HG02973 (cell line): Measurements from ENCODE around the gene ABHD16B.
A peak's percentile ranks its signal among the peaks of the same experiment; 100 is the strongest.
"Not testable (repeated sequence)": the region's sequence is repeated elsewhere in the genome, so short reads cannot be mapped to it uniquely, and the experiment has no call there.

ENCODE experiments used
- ATAC-seq: cut with Tn5 transposase; IDR thresholded peaks from one replicate; pipeline ENCODE4 v1.9.1; 2021; ENCODE audit warnings: moderate library complexity; ENCODE audit not compliant: unreplicated experiment

Gene ABHD16B

GRCh38 chr20:63833776-63834490, 27.4 kb upstream of the ABHD16B start:
- no peak for ATAC-seq

DNA sequence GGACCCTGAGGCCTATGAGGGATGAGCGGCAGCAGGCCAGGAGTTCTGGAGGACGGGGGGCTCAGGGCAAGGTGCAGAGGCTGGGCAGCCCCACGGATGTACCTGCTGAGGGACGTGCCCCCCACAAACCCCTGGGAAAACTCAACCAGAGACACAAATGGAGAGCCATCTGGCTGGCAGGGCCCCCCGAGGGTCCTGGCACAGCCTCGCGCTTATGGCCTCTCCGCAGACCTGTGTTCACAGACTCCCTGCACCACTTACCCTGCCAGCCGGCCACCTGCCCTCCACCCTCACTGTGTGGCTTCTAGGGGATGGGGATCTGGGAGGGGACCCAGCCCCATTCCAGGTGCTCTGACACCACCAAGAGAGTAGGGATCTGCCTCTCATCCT, 26.8 kb upstream of the ABHD16B start:
- ATAC-seq = no peak

DNA sequence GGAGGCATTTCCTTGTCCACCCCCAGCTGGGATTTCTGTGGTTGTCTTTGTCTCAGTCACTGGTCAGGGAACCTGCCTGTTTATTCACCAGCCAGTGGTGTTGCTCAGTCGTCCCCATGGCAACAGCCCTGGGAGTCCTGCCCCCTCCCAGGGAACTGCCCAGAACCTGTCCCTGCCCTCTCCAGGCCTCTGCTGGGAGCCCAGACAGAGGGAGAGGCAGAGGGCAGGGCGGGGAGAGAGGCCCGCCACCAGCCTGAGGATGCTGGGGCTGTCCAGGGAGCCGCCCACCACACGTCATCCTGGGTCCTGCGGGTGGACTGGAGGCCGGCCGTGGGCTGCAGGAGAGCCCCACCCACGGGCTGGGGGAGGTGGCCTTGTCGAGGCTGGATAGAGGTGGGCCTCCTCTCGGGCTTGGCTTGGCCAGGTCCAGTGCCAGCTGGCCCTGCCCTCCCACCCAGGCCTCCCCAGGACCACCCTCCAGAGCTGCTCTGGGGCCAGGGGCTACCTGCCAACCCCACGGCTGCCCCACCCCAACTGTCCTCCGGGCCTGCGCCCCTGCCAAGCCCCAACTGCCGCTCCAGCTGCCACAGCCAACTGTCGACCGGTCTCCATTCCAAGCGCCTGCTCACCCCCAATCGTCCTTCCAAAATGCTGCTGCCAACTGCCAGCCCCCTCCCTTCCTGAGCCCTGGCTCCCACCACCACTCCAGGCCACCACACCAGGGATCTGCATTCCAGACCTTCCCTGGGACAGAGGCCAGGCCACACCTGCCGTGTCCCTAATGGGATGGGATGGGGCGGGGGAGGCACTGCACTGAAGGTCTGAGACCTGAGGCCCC, 26.1 kb upstream of the ABHD16B start:
- ATAC-seq = no peak

DNA sequence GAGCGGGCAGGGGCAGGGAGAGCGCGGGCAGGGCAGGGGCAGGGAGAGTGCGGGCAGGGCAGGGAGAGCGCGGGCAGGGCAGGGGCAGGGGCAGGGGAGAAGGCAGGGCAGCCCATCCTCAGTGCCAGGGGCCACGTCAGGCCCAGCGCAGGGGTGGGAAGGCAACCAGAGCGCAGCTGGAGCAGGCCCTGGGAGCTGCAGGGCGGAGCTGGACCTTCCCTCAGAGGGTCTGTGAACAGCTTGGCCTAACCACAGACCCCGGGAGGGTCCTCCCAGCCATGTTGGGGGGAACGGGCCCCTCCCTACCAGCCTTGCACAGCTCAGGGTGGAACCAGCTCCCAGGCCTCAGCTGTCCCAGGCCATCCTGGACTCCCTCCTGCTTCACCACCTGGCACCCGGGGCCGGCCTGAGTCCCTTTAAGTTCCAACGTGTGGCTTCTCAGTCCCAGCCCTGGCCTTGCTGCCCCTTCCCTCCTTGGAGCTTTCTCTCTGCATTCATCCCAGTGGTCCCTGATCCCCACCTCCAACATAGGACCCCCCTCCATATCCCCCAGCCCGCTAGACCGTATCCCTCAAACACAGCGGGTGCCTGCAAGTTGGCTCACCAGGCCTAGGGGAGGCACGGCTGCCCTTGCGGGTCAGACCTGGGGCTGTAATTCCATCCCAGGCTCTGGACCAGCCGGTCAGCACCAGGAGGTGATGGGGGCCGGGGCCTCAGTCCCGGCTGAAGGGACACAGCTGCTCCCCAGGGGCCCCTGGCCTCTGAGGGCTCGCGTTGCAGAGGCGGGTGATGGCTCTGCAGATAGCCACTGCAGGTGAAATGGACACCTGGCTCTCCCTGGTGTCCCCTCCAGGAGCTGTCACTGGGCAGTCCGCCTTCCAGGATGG, 24.6 kb upstream of the ABHD16B start:
- ATAC-seq = no peak

DNA sequence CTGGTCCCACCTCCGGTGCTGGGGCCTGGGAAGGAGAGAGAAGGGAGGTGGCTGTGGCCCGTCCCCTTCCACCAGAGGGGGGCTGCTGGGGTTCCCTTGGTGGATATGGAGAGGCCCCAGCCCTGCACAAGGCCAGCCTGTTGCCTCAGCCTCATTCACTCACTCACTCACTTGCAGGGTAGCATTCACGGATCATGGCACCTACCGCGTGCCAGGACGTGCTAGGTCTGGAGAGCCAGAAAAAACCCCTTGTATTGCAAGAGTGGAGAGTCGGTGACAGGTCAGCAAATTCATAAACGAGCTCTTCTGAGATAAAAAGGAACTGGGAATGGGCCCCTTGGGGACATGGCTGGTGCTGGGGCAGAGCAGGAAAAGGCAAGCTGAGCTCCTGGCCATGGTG, 23.8 kb upstream of the ABHD16B start:
- no peak for ATAC-seq

DNA sequence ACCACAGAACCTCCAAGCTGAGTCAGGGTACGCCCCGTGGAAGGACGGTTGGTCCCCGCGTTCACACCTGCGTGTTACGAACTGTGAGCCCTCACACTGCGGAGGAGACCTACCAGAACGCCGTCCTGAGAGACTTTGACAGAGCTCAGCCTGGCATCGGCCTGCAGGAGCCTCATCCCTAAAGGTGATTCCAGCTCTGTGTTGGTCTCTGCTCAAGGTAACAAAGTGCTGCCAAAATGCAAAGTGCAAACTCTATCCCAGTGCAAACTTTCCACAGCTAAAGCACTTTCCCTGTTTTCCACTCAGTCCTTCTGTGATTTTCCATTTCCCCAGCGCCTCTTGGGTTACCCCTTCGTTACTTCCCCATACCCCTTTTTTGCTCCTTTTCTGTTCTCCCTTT, 21.7 kb upstream of the ABHD16B start:
- no peak for ATAC-seq

GRCh38 chr20:63840405-63840828, 20.9 kb upstream of the ABHD16B start:
- ATAC-seq = no peak

- no peak for ATAC-seq
Observed at GRCh38 chr20:63842258-63842657, 19.0 kb upstream of the ABHD16B start.

GRCh38 chr20:63843222-63843621, 18.1 kb upstream of the ABHD16B start:
- no peak for ATAC-seq

- ATAC-seq = no peak
Observed at GRCh38 chr20:63843778-63844177, 17.5 kb upstream of the ABHD16B start.

DNA sequence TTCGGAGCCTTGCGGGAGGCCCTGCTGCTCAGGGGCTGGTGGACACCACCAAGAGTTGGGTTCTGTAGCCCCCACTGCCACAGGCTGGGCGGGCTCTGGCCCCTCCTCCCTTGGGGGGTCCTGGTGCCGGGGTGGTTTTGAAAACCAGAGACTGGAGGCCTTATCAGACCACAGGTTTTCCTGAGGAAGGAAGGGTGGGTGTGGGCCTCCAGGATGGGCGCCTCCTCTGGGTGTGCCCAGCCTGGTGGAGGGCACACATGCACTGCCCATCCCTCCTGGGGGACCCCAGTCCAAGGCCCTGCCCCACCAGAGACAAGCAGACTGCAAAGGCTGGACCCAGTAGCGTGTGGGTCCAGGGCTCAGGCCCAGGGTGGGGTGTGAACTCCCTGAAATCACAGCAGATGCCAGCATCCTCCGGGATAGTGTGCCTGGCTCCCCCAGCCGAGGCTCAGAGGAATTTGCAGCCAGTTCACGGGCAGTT, 16.7 kb upstream of the ABHD16B start:
- no peak for ATAC-seq

DNA sequence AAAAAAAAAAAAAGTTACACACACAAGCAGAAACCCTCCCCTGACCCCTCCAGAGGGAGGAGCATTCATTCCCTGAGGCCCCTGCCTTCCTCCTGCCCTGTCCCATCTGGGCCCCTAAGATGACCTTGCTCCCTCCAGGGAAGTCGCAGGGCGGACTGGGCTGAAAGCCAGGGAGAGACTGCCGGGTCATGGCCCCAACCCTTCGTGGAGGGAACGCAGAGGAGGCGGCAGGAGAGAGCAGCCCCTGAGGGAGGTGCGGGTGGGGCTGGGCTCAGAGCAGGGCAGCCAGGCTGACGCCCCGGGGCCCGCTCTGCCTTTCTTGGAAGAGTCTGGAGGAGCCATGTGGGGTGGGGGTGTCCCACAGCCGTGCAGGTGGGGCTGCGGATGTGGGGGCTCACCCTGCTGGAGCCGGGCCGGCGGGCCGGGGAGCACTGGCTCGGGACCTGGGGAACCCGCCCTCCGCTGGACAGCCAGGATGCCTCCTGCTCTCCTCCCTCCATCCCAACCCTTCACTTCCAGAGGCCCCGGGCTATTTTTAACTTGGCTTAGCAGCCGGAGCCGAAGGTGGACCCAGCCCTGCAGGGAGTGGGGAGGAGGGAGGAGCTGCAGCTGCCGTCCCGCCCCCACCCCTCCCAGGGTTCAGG, 15.0 kb upstream of the ABHD16B start:
- ATAC-seq = no peak

- ATAC-seq = no peak
Observed at GRCh38 chr20:63846888-63847236, 14.4 kb upstream of the ABHD16B start.

- ATAC-seq = no peak
Observed at GRCh38 chr20:63847237-63848002, 13.9 kb upstream of the ABHD16B start.

DNA sequence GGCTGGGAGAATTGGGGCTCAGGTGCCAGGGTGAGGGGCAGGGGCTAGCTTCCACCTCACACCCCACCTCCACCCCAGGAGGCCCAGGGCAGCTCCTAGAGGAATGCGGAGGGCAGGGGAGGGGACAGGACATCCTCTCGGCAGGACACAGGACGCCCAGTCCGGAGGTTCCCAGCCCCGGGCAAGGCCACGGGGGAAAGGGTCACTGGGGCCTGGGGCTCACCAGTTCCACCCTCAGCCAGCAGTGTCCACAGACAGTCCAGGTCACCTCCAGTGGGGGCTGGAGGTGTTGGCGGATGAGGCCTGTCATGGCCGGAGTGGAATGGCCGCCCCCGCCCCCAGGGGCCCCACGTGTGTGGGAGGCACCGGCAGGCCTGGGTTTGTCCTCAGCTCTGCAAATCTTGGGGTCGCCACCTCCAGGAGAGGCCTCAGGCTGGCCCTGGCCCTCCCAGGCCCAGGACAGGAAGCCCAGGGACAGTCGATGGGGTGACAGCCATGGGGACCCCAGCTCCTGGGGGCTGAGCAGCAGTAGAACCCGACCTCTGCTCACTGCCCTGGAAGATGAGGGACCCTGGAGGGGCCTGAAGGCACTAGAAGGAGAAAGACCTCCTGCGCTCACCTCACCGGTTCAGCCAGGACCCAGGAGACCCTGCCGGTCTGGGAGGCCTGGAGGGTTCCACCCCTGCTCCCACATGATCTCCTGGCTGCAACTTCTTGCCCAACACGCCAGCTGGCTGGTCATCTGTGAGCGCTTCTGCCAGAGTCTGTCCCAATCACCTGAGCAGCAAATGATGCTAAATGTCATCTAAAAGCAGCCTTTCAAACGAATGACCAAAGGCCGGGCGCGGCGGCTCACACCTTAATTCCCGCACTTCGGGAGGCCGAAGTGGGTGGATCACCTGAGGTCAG, 13.0 kb upstream of the ABHD16B start:
- ATAC-seq = no peak

GRCh38 chr20:63850689-63851547, 10.4 kb upstream of the ABHD16B start:
- peak; percentile 64 for ATAC-seq

DNA sequence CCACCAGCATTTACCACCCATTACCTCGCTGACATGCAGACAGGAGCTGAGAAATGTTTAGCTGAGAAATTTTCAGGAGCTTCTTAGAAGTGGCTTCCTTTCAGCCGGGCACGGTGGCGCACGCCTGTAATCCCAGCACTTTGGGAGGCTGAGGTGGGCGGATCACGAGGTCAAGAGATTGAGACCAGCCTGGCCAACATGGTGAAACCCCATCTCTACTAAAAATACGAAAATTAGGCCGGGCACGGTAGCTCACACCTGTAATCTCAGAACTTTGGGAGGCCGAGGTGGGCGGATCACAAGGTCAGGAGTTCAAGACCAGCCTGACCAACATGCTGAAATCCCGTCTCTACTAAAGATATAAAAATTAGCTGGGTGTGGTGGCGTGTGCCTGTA, 9.8 kb upstream of the ABHD16B start:
- ATAC-seq = not testable (repeated sequence)

GRCh38 chr20:63853733-63854068, 7.6 kb upstream of the ABHD16B start:
- not testable (repeated sequence) for ATAC-seq
